ENCODE data around the gene ELANE.

ELANE gene

DNA sequence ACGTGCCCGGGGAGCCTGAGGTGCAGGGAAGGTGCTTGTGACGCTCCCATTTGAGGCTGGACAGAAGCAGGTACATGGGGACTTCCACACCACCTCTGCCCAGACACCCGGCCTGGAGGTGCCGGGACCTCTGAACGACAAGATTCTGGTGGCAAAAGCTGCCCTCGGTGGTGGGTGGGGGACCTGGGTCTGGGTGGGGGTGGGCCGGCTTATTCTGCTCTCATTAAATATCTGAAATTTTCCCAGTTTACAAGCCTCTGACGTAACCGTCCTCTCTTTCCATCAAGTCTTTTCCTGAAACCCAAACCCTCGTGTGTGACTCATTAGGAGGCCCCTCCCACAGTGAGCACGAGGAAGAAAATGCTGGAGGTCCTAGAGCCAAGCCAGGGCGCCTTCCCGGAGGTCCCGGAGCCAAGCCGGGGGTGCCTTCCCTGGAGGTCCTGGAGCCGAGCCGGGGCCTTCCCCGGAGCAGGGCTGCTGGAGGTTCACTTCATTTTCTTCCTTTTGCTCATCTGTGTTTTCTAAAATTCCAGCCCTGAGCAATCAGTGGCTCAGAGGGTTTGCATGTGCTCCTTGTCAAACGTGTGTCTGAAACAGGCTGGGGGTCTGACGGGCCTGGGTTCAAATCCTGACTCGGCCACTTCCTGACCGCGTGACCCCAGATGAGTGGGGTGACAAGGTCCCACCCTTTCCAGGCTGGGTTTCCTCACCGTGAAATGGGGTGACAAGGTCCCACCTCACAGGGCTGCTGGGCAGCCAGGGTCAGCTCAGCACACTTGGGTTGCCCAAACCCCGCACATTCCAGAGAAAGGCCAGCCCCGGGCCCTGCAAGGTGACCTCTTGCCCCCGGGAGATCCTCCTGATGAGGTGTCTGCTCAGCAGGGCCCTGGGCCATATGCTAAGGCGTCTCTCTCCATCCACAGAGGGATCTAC is 17.4 kb downstream of the ELANE start:
- TF ChIP-seq, protein P1, sequence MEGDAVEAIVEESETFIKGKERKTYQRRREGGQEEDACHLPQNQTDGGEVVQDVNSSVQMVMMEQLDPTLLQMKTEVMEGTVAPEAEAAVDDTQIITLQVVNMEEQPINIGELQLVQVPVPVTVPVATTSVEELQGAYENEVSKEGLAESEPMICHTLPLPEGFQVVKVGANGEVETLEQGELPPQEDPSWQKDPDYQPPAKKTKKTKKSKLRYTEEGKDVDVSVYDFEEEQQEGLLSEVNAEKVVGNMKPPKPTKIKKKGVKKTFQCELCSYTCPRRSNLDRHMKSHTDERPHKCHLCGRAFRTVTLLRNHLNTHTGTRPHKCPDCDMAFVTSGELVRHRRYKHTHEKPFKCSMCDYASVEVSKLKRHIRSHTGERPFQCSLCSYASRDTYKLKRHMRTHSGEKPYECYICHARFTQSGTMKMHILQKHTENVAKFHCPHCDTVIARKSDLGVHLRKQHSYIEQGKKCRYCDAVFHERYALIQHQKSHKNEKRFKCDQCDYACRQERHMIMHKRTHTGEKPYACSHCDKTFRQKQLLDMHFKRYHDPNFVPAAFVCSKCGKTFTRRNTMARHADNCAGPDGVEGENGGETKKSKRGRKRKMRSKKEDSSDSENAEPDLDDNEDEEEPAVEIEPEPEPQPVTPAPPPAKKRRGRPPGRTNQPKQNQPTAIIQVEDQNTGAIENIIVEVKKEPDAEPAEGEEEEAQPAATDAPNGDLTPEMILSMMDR (IDR thresholded peaks at IDR 0.05): no peak

DNA sequence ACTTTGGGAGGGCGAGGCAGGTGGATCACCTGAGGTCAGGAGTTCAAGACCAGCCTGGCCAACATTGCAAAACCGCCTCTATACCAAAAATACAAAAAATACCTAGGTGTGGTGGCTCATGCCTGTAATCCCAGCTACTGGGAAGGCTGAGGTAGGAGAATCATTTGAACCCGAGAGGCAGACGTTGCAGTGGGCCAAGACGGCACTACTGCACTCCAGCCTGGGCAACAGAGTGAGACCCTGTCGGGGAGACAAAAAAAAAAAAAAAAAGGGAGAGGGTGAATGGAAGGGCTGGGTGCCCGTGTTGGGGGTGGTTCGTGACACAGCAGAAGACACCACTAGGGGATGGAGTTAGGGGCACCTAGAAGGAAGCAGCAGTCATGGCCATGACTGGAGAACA is 18.2 kb downstream of the ELANE start:
- TF ChIP-seq, protein P1 (IDR thresholded peaks at IDR 0.05): no peak

DNA sequence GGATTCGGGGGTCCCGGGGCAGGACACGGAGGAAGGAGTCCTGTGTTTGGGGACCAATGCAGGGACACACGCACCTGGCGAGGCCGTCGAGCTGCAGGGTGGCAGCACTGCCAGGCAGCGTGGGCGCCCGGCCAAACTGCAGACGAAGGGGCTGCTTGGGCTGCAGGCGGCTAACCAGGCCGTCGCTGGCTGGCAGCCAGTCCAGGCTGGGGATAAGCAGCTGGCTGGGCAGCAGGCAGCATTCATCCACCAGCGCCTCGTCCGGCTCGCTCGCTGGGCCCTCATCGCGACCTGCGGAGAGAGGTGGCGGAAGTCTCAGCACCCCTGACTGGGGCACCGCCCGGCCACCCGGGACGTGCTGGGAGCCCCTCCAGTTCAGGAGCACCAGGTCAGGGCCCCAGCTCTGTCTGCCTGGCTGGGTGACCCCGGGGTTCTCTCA is 18.9 kb downstream of the ELANE start:
- TF ChIP-seq, protein P1 (IDR thresholded peaks at IDR 0.05): no peak

DNA sequence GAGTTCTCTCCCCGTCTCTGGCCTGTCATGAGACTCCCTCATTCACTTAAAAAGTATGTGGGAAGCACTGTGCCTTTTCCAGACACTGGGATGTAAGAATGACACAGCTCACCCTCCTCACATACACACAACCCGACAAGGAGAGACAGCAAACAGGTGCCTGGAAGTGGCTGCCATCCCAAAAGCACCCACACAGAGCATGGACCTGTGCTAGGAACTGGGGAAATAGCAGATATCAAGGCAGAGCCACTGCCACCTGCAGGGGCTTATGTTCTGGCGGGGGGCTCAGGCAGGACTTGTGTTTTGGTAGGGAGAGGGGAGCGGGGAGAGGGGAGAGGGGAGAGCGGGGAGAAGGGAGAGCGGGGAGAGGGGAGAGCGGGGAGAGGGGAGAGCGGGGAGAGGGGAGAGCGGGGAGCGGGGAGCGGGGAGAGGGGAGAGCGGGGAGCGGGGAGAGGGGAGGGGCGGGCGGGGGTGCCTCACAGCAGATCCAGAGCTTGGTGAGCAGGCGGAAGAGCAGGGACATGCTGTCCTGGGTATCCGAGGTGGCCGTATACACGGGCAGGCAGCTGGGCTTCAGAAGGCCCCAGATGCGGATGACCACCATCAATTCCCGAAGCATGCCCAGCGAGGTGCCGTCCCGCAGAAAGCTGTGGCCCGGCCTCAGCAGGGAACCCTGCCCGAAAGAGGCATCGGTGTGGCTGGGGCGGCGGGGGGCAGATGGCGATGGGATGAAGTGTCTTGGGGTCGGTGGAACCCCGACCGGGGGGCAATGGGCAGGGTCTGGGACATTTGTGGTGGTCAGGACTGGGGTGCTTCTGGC is 19.6 kb downstream of the ELANE start:
- TF ChIP-seq, protein P1 (IDR thresholded peaks at IDR 0.05): no peak

DNA sequence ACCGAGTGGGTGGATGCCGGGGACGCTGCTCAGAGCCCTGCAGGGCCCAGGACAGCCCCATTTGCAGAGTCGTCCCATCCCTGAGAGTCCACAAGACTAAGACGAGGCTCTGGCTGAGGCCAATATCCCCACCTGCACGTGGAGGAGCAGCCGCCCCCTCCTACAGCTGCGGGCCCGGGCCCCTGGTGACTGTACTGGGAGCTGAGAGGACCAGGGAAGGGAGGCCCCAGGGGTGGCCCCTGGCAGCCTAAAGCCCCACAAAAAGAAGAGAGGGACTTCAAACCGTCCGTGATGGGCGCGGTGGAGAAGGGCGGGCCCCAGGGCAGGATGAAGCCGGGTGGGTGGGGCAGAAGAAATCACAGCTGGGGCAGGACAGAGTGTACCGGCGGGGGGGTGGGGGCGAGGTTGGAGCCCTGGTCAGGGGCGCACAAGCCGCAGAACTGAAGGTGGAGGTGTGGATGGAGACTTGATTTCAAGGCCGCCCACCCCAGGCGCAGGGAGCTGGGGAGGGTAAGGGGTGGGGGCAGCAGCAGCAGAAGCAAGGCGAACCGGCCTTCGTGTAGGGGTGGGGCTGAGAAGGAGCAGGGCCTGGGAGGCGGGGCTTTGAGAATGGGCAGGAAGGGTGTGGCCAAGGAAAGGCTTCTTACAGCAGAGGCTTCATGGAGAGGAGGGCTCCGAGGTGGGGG is 20.3 kb downstream of the ELANE start:
- TF ChIP-seq, protein P1 (IDR thresholded peaks at IDR 0.05): no peak

DNA sequence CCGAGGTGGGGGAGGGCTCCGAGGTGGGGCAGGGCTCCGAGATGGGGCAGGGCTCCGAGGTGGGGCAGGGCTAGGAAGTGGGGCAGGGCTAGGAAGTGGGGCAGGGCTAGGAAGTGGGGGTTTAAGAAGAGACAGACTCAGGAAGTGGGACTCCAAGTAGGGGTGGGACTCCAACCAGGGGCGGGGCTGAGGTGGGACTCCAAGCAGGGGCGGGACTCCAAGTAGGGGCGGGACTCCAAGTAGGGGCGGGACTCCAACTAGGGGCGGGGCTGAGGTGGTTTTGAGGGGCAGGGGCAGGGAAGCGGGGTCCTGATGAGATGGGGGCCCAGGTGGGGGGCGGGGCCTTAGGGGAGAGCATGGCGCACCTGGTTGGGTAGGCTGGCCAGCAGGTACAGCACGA is 21.0 kb downstream of the ELANE start:
- TF ChIP-seq, protein P1 (IDR thresholded peaks at IDR 0.05): no peak

DNA sequence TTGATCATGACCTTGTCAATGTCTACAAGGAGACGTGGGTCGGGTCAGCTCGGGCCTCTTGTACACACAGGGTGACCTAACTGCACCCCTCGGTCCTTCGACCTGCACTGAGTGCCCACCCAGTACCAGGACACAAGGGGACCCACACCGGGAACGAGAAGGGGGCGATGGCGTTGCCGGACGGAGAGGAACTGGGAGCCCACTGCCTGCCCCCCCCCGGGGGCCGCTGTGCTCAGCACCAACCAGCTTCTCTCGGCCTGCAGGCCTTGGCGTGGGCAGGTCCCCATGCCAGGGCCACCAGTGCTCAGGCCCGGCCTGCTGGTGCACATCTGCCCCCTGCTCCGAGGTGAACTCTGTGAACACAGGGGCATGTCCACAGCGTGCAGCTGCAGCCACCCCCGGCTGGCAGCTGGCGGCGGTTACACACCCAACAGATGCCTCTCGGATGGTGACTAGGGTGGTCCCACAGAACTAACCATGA is 21.5 kb downstream of the ELANE start:
- TF ChIP-seq, protein P1 (IDR thresholded peaks at IDR 0.05): no peak

Measured in LNCAP (cell line).